IPS-18c (cell line): ENCODE data around the gene KRTAP2-3.
"Not testable (repeated sequence)": the region's sequence is repeated elsewhere in the genome, so short reads cannot be mapped to it uniquely, and the experiment has no call there.

Source experiments
- H3K4me3 ChIP-seq: 2 replicates; pipeline ENCODE4 v1.7.0; 2013; ENCODE audit warnings: low read depth, mild to moderate bottlenecking, low read length, moderate library complexity; ENCODE audit not compliant: insufficient read depth
- H3K9me3 ChIP-seq: one replicate; pipeline ENCODE4 v1.6.1; 2013; ENCODE audit warnings: mild to moderate bottlenecking, low read length, moderate library complexity; ENCODE audit not compliant: control insufficient read depth, insufficient read depth

Gene KRTAP2-3, protein sequence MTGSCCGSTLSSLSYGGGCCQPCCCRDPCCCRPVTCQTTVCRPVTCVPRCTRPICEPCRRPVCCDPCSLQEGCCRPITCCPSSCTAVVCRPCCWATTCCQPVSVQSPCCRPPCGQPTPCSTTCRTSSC

GRCh38 chr17:41060052-41060604 lies at the start of gene KRTAP2-3:
KRTAP2-3 (minus strand) TSS chr17:41060114; CDS start chr17:41060050, 64 bp downstream.
- no peaks in the 10 kb centered on the region for H3K9me3 ChIP-seq
- H3K4me3 ChIP-seq = no peak within 1 kb of the TSS

DNA sequence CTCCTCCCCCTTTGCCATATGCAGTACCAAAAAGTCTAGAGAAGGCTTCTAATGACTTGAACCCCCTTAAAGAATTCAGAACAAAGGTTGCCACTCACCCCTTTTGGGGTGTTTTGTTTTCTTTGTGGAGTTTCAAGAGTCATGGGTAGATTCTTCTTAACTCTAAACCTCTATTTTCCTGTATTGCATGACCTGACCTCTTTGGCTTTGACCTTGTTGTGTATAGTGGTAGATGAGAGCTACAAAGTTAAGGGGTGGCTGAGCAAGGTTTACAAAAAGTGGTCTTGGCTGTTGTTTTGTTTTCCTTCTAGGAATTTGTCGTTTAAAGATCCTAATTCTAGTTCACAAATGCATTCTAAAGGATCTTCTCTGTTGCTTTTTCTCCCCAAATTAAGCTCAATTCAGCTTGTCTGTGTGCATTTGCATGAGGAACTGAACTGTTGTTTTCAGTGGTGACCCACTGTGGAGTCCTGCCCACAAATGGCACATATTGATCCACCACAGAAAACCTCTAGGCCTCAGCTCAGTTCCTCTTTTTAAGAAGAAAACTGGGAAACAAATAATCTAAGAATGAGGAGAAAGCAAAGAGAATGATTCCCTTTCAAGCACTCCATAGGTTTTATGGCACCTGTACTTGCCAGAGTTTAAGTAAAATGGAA lies 48.9 kb upstream of the KRTAP2-3 start:
- not testable (repeated sequence) for H3K9me3 ChIP-seq, H3K4me3 ChIP-seq

- Histone ChIP-seq H3K4me3 (no peak overlapping the region), H3K9me3 (peaks cover under 1% of the 10 kb centered on the region)
Observed at GRCh38 chr17:41107941-41108450, 48.1 kb upstream of the KRTAP2-3 start.

- H3K9me3 ChIP-seq, H3K4me3 ChIP-seq: not testable (repeated sequence)
Observed at GRCh38 chr17:41105347-41105746, 45.4 kb upstream of the KRTAP2-3 start, which contains the start of gene KRTAP4-9. KRTAP4-9 (plus strand) TSS chr17:41105389; CDS start chr17:41105389, 0 bp downstream.

- H3K4me3 ChIP-seq, H3K9me3 ChIP-seq: not testable (repeated sequence)
Observed at GRCh38 chr17:41104386-41105038, 44.6 kb upstream of the KRTAP2-3 start.

GRCh38 chr17:41103896-41104295 lies 44.0 kb upstream of the KRTAP2-3 start:
- H3K9me3 ChIP-seq = no peaks in the 10 kb centered on the region
- no peak overlapping the region for H3K4me3 ChIP-seq

GRCh38 chr17:41101586-41102259 lies 41.8 kb upstream of the KRTAP2-3 start, which contains the start of gene KRTAP4-16:
KRTAP4-16 (minus strand) TSS chr17:41102209; CDS start chr17:41102209, 0 bp downstream.
- Histone ChIP-seq H3K9me3 (no peaks in the 10 kb centered on the region), H3K4me3 (no peak within 1 kb of the TSS)

GRCh38 chr17:41099682-41100480 lies 40.0 kb upstream of the KRTAP2-3 start:
- not testable (repeated sequence) for H3K9me3 ChIP-seq

DNA sequence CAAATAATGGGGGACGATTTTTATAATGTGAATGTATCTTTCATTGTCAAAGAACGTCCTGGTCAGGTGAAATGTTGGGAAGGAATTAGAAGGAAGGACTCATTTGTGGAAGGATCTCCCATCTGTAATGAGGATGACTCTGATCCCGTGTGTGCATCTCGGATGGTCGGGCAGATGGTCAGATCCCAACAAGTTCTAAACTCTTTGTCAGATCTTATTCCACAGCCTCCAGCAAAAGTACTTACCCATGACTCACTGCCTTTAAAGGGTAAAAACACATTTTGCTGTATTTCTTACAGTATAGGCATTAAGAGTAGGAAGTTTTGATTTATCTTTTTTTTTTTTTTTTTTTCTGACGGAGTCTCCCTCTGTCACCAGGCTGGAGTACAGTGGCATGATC lies 38.6 kb upstream of the KRTAP2-3 start:
- Histone ChIP-seq H3K9me3 (no peaks in the 10 kb centered on the region), H3K4me3 (no peak overlapping the region)

More at GRCh38 chr17:41099682-41100480, 40.0 kb upstream of the KRTAP2-3 start:
- not testable (repeated sequence) for H3K4me3 ChIP-seq

- Histone ChIP-seq H3K4me3 (no peak within 1 kb of the TSS), H3K9me3 (no peaks in the 10 kb centered on the region)
Observed at GRCh38 chr17:41098042-41098441, 38.1 kb upstream of the KRTAP2-3 start, which contains the start of gene KRTAP4-8. KRTAP4-8 (minus strand) TSS chr17:41098142; CDS start chr17:41098084, 58 bp downstream.

GRCh38 chr17:41096055-41096454 lies 36.1 kb upstream of the KRTAP2-3 start:
- Histone ChIP-seq H3K4me3 (no peak overlapping the region), H3K9me3 (no peaks in the 10 kb centered on the region)

- H3K9me3 ChIP-seq, H3K4me3 ChIP-seq: not testable (repeated sequence)
Observed at GRCh38 chr17:41088760-41089352, 28.9 kb upstream of the KRTAP2-3 start.

DNA sequence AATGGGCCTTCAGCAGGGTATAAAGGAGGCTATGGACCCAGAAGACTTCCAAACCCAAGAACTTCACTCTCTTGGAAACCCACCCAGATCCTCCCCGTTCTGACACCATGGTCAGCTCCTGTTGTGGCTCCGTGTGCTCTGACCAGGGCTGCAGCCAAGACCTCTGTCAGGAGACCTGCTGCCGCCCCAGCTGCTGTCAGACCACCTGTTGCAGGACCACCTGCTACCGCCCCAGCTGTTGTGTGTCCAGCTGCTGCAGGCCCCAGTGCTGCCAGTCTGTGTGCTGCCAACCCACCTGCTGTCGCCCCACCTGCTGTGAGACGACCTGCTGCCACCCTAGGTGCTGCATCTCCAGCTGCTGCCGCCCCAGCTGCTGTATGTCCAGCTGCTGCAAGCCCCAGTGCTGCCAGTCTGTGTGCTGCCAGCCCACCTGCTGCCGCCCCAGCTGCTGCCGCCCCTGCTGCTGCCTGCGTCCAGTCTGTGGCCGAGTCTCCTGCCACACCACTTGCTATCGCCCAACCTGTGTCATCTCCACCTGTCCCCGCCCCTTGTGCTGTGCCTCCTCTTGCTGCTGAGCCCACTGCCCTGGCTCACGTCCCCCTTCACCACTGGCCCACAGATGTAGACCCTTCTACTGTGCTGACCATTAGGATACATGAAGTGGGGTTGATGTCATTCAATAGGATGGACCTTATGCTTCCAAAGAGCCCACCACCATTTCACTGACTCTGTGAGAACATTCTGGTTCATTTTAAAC lies 24.4 kb upstream of the KRTAP2-3 start, which contains the start of gene KRTAP4-7:
Gene KRTAP4-7 (plus strand): TSS at position 51 of the 757 bp plus-strand sequence. CDS start 57 bp downstream, at position 108.
- not testable (repeated sequence) for H3K9me3 ChIP-seq, H3K4me3 ChIP-seq

- not testable (repeated sequence) for H3K4me3 ChIP-seq, H3K9me3 ChIP-seq
Observed at GRCh38 chr17:41083427-41083826, 23.5 kb upstream of the KRTAP2-3 start.

DNA sequence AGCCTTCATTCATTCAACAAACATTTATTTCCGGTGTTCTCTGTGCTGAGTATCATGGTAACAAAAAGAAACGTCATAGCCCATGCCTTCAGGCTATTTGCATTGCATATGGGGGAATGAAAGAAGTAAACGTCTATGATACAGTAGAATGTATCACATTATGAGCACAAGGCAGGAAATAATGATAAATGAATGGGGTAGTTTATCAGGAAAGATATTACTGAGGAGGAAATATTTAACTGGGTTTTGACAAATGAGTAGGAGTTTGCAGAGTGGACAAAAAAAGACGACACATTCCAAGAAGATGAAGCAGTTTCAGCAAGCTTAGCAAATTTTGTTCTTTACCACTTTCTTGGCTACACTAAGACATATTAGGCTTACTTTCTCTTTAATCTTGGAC lies 22.7 kb upstream of the KRTAP2-3 start:
- no peak overlapping the region for H3K4me3 ChIP-seq

More for the DNA sequence above, 22.7 kb upstream of the KRTAP2-3 start:
- no peaks in the 10 kb centered on the region for H3K9me3 ChIP-seq
